HG02759 (cell line): ENCODE results near the gene RHBG.

Source experiments
- ATAC-seq: cut with Tn5 transposase; IDR thresholded peaks from one replicate; pipeline ENCODE4 v1.9.1; 2021; ENCODE audit warnings: mild to moderate bottlenecking, moderate library complexity; ENCODE audit not compliant: unreplicated experiment

RHBG gene

GRCh38 chr1:156385534-156386031, 16.6 kb downstream of the RHBG start:
- ATAC-seq: no peak

DNA sequence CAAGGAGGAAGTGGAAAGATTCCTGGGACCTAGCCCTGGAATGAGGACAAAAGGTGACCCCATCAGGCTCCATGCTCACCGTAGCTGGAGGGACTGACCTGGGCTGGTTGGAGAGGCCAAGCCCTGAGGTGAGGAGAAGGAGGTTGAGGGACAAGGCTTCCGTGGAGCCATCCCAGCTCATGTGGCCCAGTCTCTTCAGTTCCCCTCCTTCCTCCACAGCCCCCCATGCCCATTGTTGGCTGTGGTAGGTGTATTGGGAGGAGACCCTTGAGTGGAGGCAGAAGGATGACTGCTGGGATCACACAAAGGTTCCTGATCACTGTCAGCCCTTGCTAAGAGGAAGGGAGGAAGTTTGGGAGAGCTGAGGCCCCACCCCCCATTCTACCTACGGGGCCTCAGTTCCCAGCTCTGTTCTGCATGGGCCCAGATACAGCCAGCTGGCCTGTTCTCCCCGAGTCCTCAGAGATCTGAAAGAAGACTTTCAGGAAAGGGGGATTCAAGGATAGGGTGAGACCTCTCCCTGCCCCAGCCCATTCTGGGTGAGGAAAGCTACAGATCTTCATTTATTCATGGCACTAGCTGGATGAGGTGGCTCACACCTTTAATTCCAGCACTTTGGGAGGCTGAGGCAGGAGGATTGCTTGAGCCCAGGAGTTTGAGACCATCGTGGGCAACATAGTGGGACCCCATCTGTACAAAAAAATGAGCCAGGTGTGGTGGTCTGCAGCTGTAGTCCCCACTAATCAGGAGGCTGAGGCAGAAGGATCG, 17.3 kb downstream of the RHBG start:
- no peak for ATAC-seq

- no peak for ATAC-seq
These were observed 18.2 kb downstream of the RHBG start for GRCh38 chr1:156386949-156387869.

DNA sequence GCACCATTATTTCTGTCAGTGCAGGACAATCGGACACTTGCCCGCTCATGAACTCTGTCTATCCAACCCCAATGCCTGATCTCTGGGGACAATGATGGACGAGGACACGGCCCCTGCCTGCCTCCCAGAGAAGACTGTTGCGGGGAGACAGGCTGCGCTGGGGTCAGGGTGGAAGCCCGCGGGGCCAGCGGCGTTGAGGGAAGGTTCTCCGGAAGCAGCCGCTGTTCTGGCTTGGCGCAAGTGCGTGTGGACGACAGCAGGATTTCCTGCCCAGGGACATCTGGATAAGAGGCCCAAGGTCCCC, 18.8 kb downstream of the RHBG start:
- ATAC-seq: no peak

- no peak for ATAC-seq
These were observed 19.4 kb downstream of the RHBG start for GRCh38 chr1:156388174-156389137.

DNA sequence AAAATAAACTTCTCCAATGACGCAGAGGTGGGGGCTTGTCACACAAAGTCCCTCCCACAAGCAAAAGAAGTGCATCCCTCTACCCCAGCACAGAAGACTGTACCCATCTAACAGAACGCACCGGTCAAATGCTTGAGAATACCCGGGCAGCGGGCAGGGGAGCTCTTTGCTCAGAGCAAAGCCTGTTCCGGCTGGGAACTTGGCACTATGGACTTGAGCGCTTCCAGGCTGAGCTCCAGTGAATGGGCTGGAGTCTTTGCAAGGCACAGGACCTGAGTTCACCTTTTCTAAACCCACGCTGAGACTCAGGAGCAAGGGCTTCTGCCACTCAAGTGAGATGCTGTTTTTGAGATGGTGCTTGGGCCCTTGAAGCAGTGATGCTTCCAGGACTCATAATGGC, 20.3 kb downstream of the RHBG start:
- no peak for ATAC-seq

DNA sequence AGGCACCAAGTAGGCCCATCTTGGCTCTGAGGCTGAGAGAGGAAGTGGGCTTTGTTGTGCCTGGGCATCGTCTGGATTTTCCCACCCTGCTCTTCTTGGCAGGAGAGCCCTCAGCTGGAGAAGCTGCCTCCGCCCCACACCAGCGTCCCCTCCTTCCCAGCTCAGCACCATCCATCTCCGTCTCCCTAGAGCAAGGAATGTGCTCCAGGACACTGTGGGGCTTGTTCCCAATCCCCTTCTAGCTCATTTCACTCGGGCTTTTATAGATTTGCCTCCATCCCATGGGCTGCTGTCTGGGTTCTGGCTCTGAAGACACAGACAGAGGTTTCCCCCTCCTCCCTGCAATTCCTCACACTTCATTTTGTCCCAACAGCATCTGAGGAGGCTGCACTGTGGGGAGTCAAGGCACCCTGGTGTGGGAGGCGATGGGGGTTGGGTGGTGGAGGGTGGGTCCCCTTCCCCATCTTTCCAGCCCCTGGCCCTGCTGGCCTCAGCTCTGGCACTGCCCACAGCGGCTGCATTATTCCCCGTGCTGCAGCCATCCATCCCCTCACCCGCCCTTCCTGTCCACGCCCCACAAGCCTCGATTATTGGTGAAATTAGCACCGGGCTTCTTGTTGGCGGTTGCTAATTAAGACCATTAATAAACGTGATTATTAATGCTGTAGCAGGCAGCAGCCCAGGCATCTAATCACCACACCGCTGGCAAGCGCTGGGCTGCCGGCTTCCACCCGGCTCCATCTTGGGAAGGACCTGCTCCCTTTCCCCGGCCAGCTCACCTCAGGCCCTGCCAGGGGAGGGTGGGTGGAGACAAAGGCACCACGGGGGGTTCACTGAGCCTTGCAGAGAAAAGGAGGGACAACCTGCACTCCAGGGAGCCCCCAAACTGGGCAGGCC, 21.7 kb downstream of the RHBG start:
- ATAC-seq: no peak

GRCh38 chr1:156391366-156391677, 22.3 kb downstream of the RHBG start:
- ATAC-seq: no peak

DNA sequence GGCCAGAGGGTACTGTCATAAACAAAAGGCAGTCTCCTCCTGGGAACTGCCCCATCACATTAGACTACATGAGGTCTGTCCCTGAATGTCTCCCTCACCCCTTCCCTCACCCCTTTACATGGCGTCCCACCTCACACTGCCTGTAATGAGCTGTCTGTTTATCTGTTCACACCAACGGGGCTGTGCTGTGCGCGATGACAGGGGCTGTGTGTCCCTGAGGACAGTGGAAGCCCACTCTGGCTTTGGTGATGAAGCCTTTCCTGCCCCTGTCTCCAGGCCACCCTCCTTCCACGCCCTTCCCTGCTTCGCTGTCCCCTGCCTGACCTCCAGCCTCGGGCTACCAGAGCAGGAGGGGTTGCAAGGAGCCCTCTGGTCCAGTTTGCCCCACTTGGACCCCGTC, 22.7 kb downstream of the RHBG start:
- ATAC-seq: no peak

DNA sequence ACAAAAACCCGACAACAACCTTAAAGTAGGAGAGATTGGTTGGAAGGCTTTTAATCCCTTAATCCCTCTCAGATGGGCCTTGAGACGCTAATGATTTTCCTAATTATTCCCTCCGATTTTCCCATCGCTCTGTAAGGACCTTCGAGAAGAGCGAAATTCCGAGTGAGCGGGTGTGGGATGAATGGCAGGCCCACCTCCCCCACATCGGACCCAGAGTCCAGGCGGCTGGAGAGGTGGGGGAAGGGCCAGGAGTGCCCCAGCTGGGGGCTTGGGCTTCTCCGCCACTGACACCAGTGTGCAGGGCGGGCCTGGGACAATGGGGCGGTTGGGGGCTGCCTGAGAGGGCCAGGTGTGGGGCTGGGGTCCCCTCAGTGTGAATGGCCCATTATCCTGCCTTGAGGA, 23.4 kb downstream of the RHBG start:
- no peak for ATAC-seq

DNA sequence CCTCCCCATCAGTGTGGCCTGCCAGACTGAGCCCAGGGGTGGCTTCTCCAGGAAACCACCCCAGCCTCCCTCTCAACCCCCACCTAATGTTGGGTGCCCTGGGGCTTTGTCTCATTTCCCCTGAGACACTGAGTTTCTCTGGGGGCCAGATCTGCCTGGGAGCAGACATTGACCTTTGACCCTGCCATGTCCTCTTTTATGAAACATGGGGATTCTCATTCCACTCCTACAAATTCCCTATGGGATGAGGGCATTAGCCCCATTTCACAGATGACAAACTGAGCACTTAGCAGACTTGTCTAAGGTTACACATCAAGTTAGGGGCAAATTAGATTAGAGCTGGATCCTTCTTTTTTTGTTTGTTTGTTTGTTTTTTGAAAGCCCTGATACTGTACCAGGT, 24.1 kb downstream of the RHBG start:
- ATAC-seq: no peak

DNA sequence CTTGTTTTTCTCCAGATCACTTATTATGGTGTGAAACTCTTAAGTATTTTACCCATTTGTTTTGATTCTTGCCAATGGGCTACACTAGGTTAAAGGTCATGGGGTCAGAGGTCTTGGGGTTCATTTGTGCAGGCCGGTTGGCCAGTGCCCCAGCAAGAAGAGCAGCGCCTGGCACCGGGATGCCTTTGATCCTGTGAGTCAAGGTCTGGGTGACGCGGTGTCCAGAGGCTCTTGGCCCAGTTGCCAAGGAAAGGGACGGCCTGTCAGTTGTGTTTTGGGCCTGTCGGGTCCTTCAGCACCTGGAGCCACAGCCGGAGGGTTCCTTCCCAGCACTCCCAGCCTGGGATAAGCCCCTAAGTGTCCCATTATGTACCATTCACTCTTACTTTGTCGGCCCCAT, 25.1 kb downstream of the RHBG start:
- no peak for ATAC-seq

DNA sequence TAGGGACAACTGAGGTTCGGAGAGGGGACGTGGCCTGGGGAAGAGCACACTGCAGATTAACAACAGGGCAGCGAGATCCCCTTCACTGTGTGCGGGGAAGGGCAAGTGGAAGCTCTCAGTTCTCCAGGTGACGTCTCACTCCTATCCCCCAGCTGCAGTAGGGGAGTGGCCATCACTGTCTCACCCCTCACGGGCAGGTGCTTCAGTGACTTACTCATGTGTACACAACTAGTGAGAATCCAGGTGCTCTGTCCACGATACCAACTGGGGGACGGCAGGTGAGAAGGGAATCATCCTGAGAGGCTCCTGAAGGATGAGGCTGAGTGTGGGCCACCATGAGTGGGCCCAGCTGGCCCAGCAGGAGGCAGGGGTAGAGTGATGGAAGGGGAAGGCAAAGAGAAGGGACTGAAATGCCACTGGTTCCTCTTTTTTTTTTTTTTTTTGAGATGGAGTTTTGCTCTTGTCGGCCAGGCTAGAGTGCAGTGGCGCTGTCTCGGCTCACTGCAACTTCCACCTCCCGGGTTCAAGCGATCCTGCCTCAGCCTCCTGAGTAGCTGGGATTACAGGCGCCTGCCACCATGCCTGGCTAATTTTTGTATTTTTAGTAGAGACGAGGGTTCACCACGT, 25.9 kb downstream of the RHBG start:
- no peak for ATAC-seq

DNA sequence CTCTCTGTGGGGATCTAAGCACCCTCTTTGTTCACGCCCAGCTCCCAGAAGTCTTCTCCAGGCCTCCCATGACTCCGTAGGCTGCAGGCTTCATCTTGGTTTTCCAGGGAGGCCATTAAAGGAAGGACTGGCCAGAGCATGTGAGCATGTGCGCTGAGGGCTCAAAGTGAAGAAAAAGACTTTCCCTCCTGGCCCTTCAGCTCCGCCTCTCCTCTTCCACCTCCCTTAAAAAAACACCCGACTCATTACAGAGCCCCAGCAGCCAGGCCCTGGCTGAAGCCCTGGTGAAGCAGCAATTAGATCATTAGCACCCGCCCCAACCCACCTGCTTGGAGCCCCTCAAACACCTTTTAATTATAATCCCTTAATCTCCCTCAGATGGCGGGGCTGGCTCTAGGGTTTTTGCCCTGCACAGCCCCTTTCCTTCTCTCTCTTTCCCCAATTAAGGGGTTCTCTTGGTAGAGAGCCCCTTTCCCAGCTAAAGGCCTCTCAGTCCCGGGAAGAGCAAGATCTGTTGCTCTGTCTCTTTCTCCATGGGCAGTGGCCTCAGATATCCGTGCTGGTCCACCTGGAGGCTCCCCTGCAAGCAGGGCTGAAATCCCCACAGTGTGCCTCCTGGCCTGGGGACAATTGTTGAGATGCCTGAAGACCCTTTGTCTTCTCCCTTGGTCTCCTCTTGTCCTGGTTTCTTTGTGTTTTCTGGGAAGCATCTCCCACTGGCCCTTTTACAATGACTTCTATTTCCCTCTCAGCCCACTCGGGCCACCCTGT, 30.5 kb downstream of the RHBG start:
- no peak for ATAC-seq

GRCh38 chr1:156400191-156400935, 31.4 kb downstream of the RHBG start:
- no peak for ATAC-seq

DNA sequence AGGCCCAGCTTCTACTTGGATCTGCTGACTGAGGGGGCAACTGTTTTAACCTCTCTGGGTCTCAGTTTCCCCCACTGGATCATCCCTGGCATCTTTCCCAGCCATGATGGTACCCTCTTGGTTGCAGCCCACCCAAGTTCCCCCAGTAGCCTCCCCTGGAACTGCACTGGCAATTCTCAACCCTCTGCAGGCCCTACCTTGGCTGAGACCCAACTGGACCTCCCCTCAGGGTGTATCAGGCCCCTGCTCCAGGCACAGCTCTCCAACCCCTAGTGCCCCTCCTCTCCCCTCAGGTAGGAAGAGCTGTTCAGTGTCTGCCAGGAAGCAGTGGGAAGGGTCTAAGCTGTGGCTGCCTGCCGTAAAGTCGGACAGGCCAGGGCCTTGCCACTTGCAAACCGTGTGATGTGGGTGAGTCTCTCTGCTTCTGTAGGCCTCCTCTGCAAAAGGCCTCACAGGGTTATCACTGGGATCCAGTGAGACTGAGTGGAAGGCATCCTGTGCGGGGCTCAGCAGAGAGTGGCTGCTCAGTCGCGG, 32.1 kb downstream of the RHBG start:
- no peak for ATAC-seq

- ATAC-seq: no peak
These were observed 32.7 kb downstream of the RHBG start for GRCh38 chr1:156401681-156402081.
